GM12878 (cell line): Measurements from ENCODE around the gene PRCP. TPM values are rescaled to one million over a fixed set of nuclear protein-coding genes. Genes with fewer than 3 reads are reported as not detected.

Experiments
- ATAC-seq: fragments of 200-7000 bp; cut with Tn5 transposase; 3 replicates; pipeline ENCODE4 v1.9.1; 2020; ENCODE audit warnings: mild to moderate bottlenecking, moderate library complexity
- BruUV-seq: library from RNA; stranded (reverse); fragments of 400-500 nt; replicated peaks from 2 replicates; lab custom pipeline; 2021; lab: Mats Ljungman, UMichigan
- CTCF ChIA-PET: fragments of 300-600 bp; sonication (Branson Sonifier 250); formaldehyde crosslinking; extraction: SDS; loops from one replicate; lab custom pipeline; 2021; ENCODE audit warnings: inconsistent platforms; lab: Yijun Ruan, JAX
- POLR2A ChIA-PET: fragments of 350-600 bp; formaldehyde crosslinking; extraction: SDS; loops from one replicate; lab custom pipeline; 2021; ENCODE audit warnings: inconsistent platforms; lab: Charles Lee
- RAD21 ChIA-PET: fragments of 300-600 bp; sonication (Branson Sonifier 250); formaldehyde crosslinking; loops from one replicate; lab custom pipeline; 2023; ENCODE audit warnings: antibody characterized with exemption; ENCODE audit not compliant: unreplicated experiment; lab: Charles Lee
- SMC1A ChIA-PET: fragments of 300-600 bp; sonication (Branson Sonifier 250); formaldehyde crosslinking; loops from one replicate; lab custom pipeline; 2023; ENCODE audit not compliant: unreplicated experiment, uncharacterized antibody; lab: Charles Lee
- DNase-seq: peaks from one replicate; pipeline ENCODE4 v3.0.0-alpha.2; 2011; ENCODE audit warnings: low read depth, low spot score
- FAIRE-seq: peaks from 3 replicates; lab custom pipeline; 2011; peaks lifted over from hg19 to GRCh38; lab: Jason Lieb, UNC
- H2AFZ ChIP-seq: 2 replicates; pipeline ENCODE4 v1.6.0; 2011; ENCODE audit warnings: low read depth, low read length, control low read depth; ENCODE audit not compliant: control insufficient read depth
- H3K27ac ChIP-seq: 2 replicates; pipeline ENCODE4 v1.5.1; 2011; ENCODE audit warnings: control low read depth; ENCODE audit not compliant: control insufficient read depth, insufficient read depth
- H3K27me3 ChIP-seq, 2 experiments: replicated peaks in 1 of 2; 2 replicates each; pipeline versions ENCODE4 v1.6.0 to v1.6.1; 2011; ENCODE audit warnings: low read length in 1 of 2; ENCODE audit not compliant: control insufficient read depth in 2 of 2, insufficient read depth in 2 of 2
- H3K36me3 ChIP-seq, 2 experiments: 2 replicates each; pipeline ENCODE4 v1.5.1; 2011; ENCODE audit warnings: low read length in 1 of 2; ENCODE audit not compliant: control insufficient read depth in 2 of 2, insufficient read depth in 2 of 2
- H3K4me1 ChIP-seq: 2 replicates; pipeline ENCODE4 v1.6.1; 2011; ENCODE audit warnings: mild to moderate bottlenecking, low read length, moderate library complexity, mixed read lengths; ENCODE audit not compliant: control insufficient read depth, insufficient read depth
- H3K4me2 ChIP-seq: 2 replicates; pipeline ENCODE4 v1.6.0; 2011; ENCODE audit warnings: control low read depth; ENCODE audit not compliant: control insufficient read depth, insufficient read depth
- H3K4me3 ChIP-seq: fragments of 200-600 bp; sonication (generic); 2 replicates; pipeline ENCODE4 v1.5.1; 2016
- H3K79me2 ChIP-seq: 2 replicates; pipeline ENCODE4 v1.6.0; 2011; ENCODE audit warnings: low read length; ENCODE audit not compliant: control insufficient read depth, insufficient read depth
- H3K9ac ChIP-seq: 2 replicates; pipeline ENCODE4 v1.8.0; 2011; ENCODE audit warnings: low read length, control low read depth, mixed read lengths; ENCODE audit not compliant: control insufficient read depth, insufficient read depth
- H3K9me3 ChIP-seq: replicated peaks from 3 replicates; pipeline ENCODE4 v1.5.1; 2011; ENCODE audit warnings: mild to moderate bottlenecking, low read length; ENCODE audit not compliant: control insufficient read depth, insufficient read depth
- H4K20me1 ChIP-seq: 2 replicates; pipeline ENCODE4 v1.6.0; 2011; ENCODE audit not compliant: control insufficient read depth, insufficient read depth
- CBX5 ChIP-seq: sonication (generic); IDR thresholded peaks from 2 replicates; pipeline ENCODE4 v1.6.1; 2016; ENCODE audit warnings: low read depth, moderate library complexity, mild to moderate bottlenecking, inconsistent platforms
- HCFC1 ChIP-seq: fragments of 150-350 bp; IDR thresholded peaks from 2 replicates; pipeline ENCODE4 v1.6.1; 2014; ENCODE audit warnings: low read length
- HDAC6 ChIP-seq: fragments of 200-600 bp; sonication (generic); IDR thresholded peaks from one replicate; pipeline ENCODE4 v1.8.0; 2017; ENCODE audit warnings: antibody characterized with exemption; ENCODE audit not compliant: unreplicated experiment
- MEF2B ChIP-seq: fragments of 450-650 bp; IDR thresholded peaks from 2 replicates; pipeline ENCODE4 v1.6.1; 2018; ENCODE audit warnings: mild to moderate bottlenecking, moderate library complexity; ENCODE audit not compliant: partially characterized antibody, poor library complexity, severe bottlenecking
- MYB ChIP-seq: fragments of 150-350 bp; IDR thresholded peaks from 2 replicates; pipeline ENCODE4 v1.6.1; 2014; ENCODE audit warnings: mild to moderate bottlenecking, low read depth, low read length, borderline replicate concordance
- NFYB ChIP-seq: IDR thresholded peaks from 2 replicates; pipeline ENCODE4 v1.6.1; 2011; ENCODE audit warnings: low read depth, mild to moderate bottlenecking, low read length, improper control_type of control experiment, moderate library complexity; ENCODE audit not compliant: insufficient read depth
- POU2F2 ChIP-seq: IDR thresholded peaks from 3 replicates; pipeline ENCODE4 v1.6.1; 2011; ENCODE audit warnings: low read depth, mild to moderate bottlenecking, low read length, borderline replicate concordance
- RBBP5 ChIP-seq: fragments of 200-600 bp; sonication (generic); conservative IDR thresholded peaks from 2 replicates; pipeline ENCODE4 v1.6.1; 2016
- SRF ChIP-seq, 2 experiments: IDR thresholded peaks; 2 replicates each; pipeline ENCODE4 v1.6.1; 2011; ENCODE audit warnings: low read depth in 2 of 2, low read length in 2 of 2, mild to moderate bottlenecking in 1 of 2, moderate library complexity in 1 of 2
- STAT3 ChIP-seq: IDR thresholded peaks from 2 replicates; pipeline ENCODE4 v1.6.1; 2011; ENCODE audit warnings: low read depth, low read length, improper control_type of control experiment
- in situ Hi-C: fragments of 300-500 bp; cut with MboI; formaldehyde crosslinking; loops from 9 replicates; pipeline ENCODE4 v1.14.3; 2018; ENCODE audit warnings: mixed read lengths
- intact Hi-C: fragments of 100-400 bp; cut with micrococcal nuclease; formaldehyde crosslinking; loops from one replicate; pipeline ENCODE4 v1.14.2; 2022; ENCODE audit not compliant: unreplicated experiment
- polyA plus RNA-seq, 11 experiments: library from polyadenylated mRNA; depleted of rRNA in 4 of 11; unstranded in 6 of 11; stranded (reverse) in 5 of 11; fragments of >200 nt; fragmentation: Nextera tagmentation in 4 of 11; fragmentation: Illumina TruSeq in 1 of 11; extraction: Ambion mirVana in 4 of 11; extraction: Trizol in 1 of 11; gene quantifications; 1 replicate in 1 of 11; 2 replicates in 10 of 11; pipeline versions ENCODE4 v1.2.1 to v1.2.3, GENCODE V29; 2011 to 2016; ENCODE audit warnings: inconsistent platforms in 2 of 11, missing spikeins in 2 of 11, low read depth in 1 of 11
- total RNA-seq, 4 experiments: library from RNA; depleted of rRNA in 3 of 4; stranded (reverse); fragments of >200 nt in 3 of 4; fragmentation: Illumina TruSeq in 1 of 4; extraction: Trizol in 1 of 4; gene quantifications; 2 replicates each; pipeline versions ENCODE4 v1.2.1 to v1.2.3, GENCODE V29; 2013 to 2021
- TF ChIP-seq, protein P1 (sequence below): IDR thresholded peaks from 2 replicates; pipeline ENCODE4 v1.6.1; 2011; ENCODE audit warnings: mild to moderate bottlenecking, low read depth, low read length, moderate library complexity; ENCODE audit not compliant: insufficient replicate concordance
- TF ChIP-seq, protein P2 (sequence below): IDR thresholded peaks from 2 replicates; pipeline ENCODE4 v1.6.1; 2011; ENCODE audit warnings: low read depth, low read length, improper control_type of control experiment, borderline replicate concordance
- TF ChIP-seq, protein P3 (sequence below), 3 experiments: IDR thresholded peaks in 2 of 3; conservative IDR thresholded peaks in 1 of 3; 2 replicates each; pipeline ENCODE4 v1.5.1; 2011; ENCODE audit warnings: low read depth in 3 of 3, low read length in 3 of 3, mild to moderate bottlenecking in 3 of 3, control low read depth in 2 of 3, moderate library complexity in 2 of 3, inconsistent platforms in 1 of 3, mixed read lengths in 1 of 3; ENCODE audit not compliant: control insufficient read depth in 2 of 3, insufficient read depth in 1 of 3; ENCODE audit errors: extremely low read depth in 1 of 3
- TF ChIP-seq, protein P4 (sequence below): fragments of 450-650 bp; IDR thresholded peaks from 2 replicates; pipeline ENCODE4 v1.6.1; 2016; ENCODE audit warnings: mild to moderate bottlenecking, moderate library complexity, borderline replicate concordance

The PRCP gene
- total and polyA plus RNA-seq, 10 of the 15 experiments (the other 5 are each of a cell fraction or from before 2014, with no cell fraction given) = 14.9 to 43.6 (median 20.0) TPM

DNA sequence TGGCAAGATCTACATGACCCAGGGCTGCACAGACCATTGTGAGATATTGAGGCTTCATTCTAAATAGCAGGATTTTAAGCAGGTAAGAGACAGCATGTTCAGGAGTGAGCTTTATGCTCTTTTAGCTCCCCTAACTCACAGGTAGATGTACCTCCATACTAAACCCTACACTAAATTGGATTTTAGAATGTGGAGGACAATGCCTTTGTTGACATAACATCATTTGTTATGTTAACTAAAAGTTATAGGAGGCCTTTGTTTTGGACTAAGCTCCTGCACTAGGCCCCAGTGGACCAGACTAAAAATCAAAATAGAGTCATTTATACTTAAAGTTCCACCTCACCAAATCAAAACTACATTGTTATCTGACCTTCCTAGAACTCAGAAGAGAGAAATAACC lies 8.1 kb upstream of the PRCP start:
- no peaks in the 10 kb centered on the region for H4K20me1 ChIP-seq
- H3K9ac ChIP-seq = no peak overlapping the region
- H3K36me3 ChIP-seq = no peaks in the 10 kb centered on the region
- H2AFZ ChIP-seq = peak overlapping the region; percentile 35; the same call in 1 of the 2 replicates
- peak overlapping the region; percentile 38; the same call in 1 of the 2 replicates for H3K4me2 ChIP-seq
- peaks cover 8% of the 10 kb centered on the region; the same call in 2 of the 3 replicates for H3K9me3 ChIP-seq
- no peak overlapping the region for H3K4me3 ChIP-seq
- H3K79me2 ChIP-seq = peaks cover 26% of the 10 kb centered on the region
- ChIA-PET SMC1A (interaction anchor here (0.8 to 4.5 kb wide), 20 partner anchors 12 to 815 kb away, joined by 3 to 50 read pairs (median 4); partner anchors contain the start of gene PCF11), POLR2A (interaction anchor here (0.8 kb wide), 1 partner anchor 287 kb away, joined by 3 read pairs; no protein-coding TSS in a partner anchor), CTCF (interaction anchor here (0.9 to 8.7 kb wide), 12 partner anchors 11 to 347 kb away, joined by 3 to 87 read pairs (median 5); partner anchors contain the start of gene PCF11), RAD21 (interaction anchor here (0.6 to 3.2 kb wide), 14 partner anchors 12 to 911 kb away, joined by 3 to 20 read pairs (median 4); partner anchors contain the start of gene PCF11)
- intact Hi-C loops (loop anchor here (5.0 kb wide), 2 partner anchors 814 to 914 kb away; no protein-coding TSS in a partner anchor), in situ Hi-C loops (loop anchor here (10.0 kb wide), 2 partner anchors 166 to 376 kb away; partner anchors contain the start of genes CCDC90B and RAB30)
- peak overlapping the region; percentile 16; the same call in 1 of the 2 replicates for H3K27ac ChIP-seq
- ATAC-seq = peak; percentile 38
- H3K4me1 ChIP-seq = peaks cover 15% of the 10 kb centered on the region; the same call in 1 of the 2 replicates
- FAIRE-seq = no peak
- no peak for DNase-seq
- no TSS peak for BruUV-seq
- no peaks in the 10 kb centered on the region for H3K27me3 ChIP-seq
- no peak for TF ChIP-seq CBX5
- TF ChIP-seq, protein P1, sequence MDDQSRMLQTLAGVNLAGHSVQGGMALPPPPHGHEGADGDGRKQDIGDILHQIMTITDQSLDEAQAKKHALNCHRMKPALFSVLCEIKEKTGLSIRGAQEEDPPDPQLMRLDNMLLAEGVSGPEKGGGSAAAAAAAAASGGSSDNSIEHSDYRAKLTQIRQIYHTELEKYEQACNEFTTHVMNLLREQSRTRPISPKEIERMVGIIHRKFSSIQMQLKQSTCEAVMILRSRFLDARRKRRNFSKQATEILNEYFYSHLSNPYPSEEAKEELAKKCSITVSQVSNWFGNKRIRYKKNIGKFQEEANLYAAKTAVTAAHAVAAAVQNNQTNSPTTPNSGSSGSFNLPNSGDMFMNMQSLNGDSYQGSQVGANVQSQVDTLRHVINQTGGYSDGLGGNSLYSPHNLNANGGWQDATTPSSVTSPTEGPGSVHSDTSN = no peak
- TF ChIP-seq, protein P2, sequence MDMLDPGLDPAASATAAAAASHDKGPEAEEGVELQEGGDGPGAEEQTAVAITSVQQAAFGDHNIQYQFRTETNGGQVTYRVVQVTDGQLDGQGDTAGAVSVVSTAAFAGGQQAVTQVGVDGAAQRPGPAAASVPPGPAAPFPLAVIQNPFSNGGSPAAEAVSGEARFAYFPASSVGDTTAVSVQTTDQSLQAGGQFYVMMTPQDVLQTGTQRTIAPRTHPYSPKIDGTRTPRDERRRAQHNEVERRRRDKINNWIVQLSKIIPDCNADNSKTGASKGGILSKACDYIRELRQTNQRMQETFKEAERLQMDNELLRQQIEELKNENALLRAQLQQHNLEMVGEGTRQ = no peak
- TF ChIP-seq, protein P3, sequence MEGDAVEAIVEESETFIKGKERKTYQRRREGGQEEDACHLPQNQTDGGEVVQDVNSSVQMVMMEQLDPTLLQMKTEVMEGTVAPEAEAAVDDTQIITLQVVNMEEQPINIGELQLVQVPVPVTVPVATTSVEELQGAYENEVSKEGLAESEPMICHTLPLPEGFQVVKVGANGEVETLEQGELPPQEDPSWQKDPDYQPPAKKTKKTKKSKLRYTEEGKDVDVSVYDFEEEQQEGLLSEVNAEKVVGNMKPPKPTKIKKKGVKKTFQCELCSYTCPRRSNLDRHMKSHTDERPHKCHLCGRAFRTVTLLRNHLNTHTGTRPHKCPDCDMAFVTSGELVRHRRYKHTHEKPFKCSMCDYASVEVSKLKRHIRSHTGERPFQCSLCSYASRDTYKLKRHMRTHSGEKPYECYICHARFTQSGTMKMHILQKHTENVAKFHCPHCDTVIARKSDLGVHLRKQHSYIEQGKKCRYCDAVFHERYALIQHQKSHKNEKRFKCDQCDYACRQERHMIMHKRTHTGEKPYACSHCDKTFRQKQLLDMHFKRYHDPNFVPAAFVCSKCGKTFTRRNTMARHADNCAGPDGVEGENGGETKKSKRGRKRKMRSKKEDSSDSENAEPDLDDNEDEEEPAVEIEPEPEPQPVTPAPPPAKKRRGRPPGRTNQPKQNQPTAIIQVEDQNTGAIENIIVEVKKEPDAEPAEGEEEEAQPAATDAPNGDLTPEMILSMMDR (IDR thresholded peaks at IDR 0.05 in 2 of 3, conservative IDR thresholded peaks at IDR 0.05 in 1 of 3; ENCODE audit: control insufficient read depth in 2 of 3, extremely low read depth in 1 of 3, insufficient read depth in 1 of 3, low read depth in 3 of 3, low read length in 3 of 3) = no peak
- TF ChIP-seq, protein P4, sequence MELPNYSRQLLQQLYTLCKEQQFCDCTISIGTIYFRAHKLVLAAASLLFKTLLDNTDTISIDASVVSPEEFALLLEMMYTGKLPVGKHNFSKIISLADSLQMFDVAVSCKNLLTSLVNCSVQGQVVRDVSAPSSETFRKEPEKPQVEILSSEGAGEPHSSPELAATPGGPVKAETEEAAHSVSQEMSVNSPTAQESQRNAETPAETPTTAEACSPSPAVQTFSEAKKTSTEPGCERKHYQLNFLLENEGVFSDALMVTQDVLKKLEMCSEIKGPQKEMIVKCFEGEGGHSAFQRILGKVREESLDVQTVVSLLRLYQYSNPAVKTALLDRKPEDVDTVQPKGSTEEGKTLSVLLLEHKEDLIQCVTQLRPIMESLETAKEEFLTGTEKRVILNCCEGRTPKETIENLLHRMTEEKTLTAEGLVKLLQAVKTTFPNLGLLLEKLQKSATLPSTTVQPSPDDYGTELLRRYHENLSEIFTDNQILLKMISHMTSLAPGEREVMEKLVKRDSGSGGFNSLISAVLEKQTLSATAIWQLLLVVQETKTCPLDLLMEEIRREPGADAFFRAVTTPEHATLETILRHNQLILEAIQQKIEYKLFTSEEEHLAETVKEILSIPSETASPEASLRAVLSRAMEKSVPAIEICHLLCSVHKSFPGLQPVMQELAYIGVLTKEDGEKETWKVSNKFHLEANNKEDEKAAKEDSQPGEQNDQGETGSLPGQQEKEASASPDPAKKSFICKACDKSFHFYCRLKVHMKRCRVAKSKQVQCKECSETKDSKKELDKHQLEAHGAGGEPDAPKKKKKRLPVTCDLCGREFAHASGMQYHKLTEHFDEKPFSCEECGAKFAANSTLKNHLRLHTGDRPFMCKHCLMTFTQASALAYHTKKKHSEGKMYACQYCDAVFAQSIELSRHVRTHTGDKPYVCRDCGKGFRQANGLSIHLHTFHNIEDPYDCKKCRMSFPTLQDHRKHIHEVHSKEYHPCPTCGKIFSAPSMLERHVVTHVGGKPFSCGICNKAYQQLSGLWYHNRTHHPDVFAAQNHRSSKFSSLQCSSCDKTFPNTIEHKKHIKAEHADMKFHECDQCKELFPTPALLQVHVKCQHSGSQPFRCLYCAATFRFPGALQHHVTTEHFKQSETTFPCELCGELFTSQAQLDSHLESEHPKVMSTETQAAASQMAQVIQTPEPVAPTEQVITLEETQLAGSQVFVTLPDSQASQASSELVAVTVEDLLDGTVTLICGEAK = no peak
- no peak for TF ChIP-seq STAT3
- TF ChIP-seq HCFC1 = no peak
- TF ChIP-seq HDAC6 = no peak
- no peak for TF ChIP-seq RBBP5
- no peak for TF ChIP-seq NFYB
- no peak for TF ChIP-seq POU2F2
- no peak for TF ChIP-seq SRF (IDR thresholded peaks at IDR 0.05; ENCODE audit: low read depth in 2 of 2, low read length in 2 of 2)
- TF ChIP-seq MYB = no peak
- TF ChIP-seq MEF2B = no peak
